Suprapubic skin (tissue), 4 donors: Measurements from ENCODE around the gene WDR45B. TPM values are rescaled to one million over a fixed set of nuclear protein-coding genes. Genes with fewer than 3 reads are reported as not detected.

Experiments
- DNase-seq, 2 donors: peaks; one replicate each; pipeline ENCODE4 v3.0.0-alpha.2; 2019; ENCODE audit warnings: low spot score in 2 of 2
- H3K27ac ChIP-seq: fragments of 200-600 bp; sonication (generic); one replicate; pipeline ENCODE4 v1.5.1; 2019
- H3K27me3 ChIP-seq: fragments of 200-600 bp; sonication (generic); one replicate; pipeline ENCODE4 v1.5.1; 2019
- H3K36me3 ChIP-seq: fragments of 200-600 bp; sonication (generic); one replicate; pipeline ENCODE4 v1.5.1; 2019
- H3K4me1 ChIP-seq: fragments of 200-600 bp; sonication (generic); one replicate; pipeline ENCODE4 v1.5.1; 2019
- H3K4me3 ChIP-seq: fragments of 200-600 bp; sonication (generic); one replicate; pipeline ENCODE4 v1.5.1; 2019; ENCODE audit warnings: mild to moderate bottlenecking
- H3K9me3 ChIP-seq: fragments of 200-600 bp; sonication (generic); one replicate; pipeline ENCODE4 v1.5.1; 2019
- CTCF ChIP-seq, 2 donors: fragments of 200-600 bp in 1 of 2; fragments of 450-650 bp in 1 of 2; sonication (generic) in 1 of 2; IDR thresholded peaks; one replicate each; pipeline ENCODE4 v1.5.1; 2016 to 2019; ENCODE audit warnings: antibody characterized with exemption in 2 of 2, mild to moderate bottlenecking in 1 of 2, moderate library complexity in 1 of 2
- EP300 ChIP-seq: sonication (generic); formaldehyde crosslinking; IDR thresholded peaks from one replicate; pipeline ENCODE4 v1.6.1; 2017; ENCODE audit warnings: antibody characterized with exemption
- POLR2A ChIP-seq, 2 donors: fragments of 450-650 bp; IDR thresholded peaks; one replicate each; pipeline ENCODE4 v1.6.1; 2017; ENCODE audit warnings: antibody characterized with exemption in 2 of 2, mild to moderate bottlenecking in 2 of 2, moderate library complexity in 2 of 2
- POLR2AphosphoS5 ChIP-seq, 3 donors: sonication (generic); formaldehyde crosslinking; IDR thresholded peaks; one replicate each; pipeline ENCODE4 v1.6.1; 2017; ENCODE audit warnings: antibody characterized with exemption in 3 of 3
- WGBS: methylation state at CpG from one replicate; pipeline ENCODE4 v1.1.5; 2018; 5-methylcytosine and 5-hydroxymethylcytosine counted together
- total RNA-seq, 4 donors: library from RNA; depleted of rRNA; stranded (reverse); fragments of >200 nt; gene quantifications; one replicate each; pipeline ENCODE4 v1.1.0, GENCODE V29; 2016

Gene WDR45B
- total RNA-seq, 4 donors from 2014 or later, result 70.1 to 96.8 (median 90.0) TPM

GRCh38 chr17:82683534-82683933 is 35.3 kb upstream of the WDR45B start:
- Histone ChIP-seq H3K27ac (no peak overlapping the region), H3K27me3 (no peaks in the 10 kb centered on the region), H3K9me3 (peaks cover 10% of the 10 kb centered on the region), H3K4me3 (no peak overlapping the region), H3K4me1 (peaks cover 10% of the 10 kb centered on the region), H3K36me3 (no peaks in the 10 kb centered on the region)
- WGBS, result 96% methylated on average over 1 of the region's 1 CpG
- no peak for DNase-seq
- TF ChIP-seq POLR2AphosphoS5 (IDR thresholded peaks at IDR 0.05), result no peak
- TF ChIP-seq EP300, result no peak
- TF ChIP-seq POLR2A (IDR thresholded peaks at IDR 0.05), result no peak
- TF ChIP-seq CTCF (IDR thresholded peaks at IDR 0.05), result no peak

GRCh38 chr17:82681547-82681946 is 33.3 kb upstream of the WDR45B start:
- H3K36me3 ChIP-seq, result no peaks in the 10 kb centered on the region
- TF ChIP-seq POLR2A (IDR thresholded peaks at IDR 0.05) (no peak), CTCF (IDR thresholded peaks at IDR 0.05) (no peak), EP300 (no peak), POLR2AphosphoS5 (IDR thresholded peaks at IDR 0.05) (no peak)
- 95% methylated on average over 3 of the region's 3 CpGs for WGBS
- peaks cover 10% of the 10 kb centered on the region for H3K9me3 ChIP-seq
- no peak for DNase-seq
- no peak overlapping the region for H3K4me3 ChIP-seq
- H3K4me1 ChIP-seq, result peaks cover 6% of the 10 kb centered on the region
- no peaks in the 10 kb centered on the region for H3K27me3 ChIP-seq
- H3K27ac ChIP-seq, result no peak overlapping the region

GRCh38 chr17:82679586-82680465 is 31.6 kb upstream of the WDR45B start:
- TF ChIP-seq POLR2AphosphoS5 (IDR thresholded peaks at IDR 0.05), result no peak
- TF ChIP-seq CTCF (IDR thresholded peaks at IDR 0.05), result no peak
- TF ChIP-seq POLR2A (IDR thresholded peaks at IDR 0.05), result no peak
- no peak for TF ChIP-seq EP300
- no peaks in the 10 kb centered on the region for H3K27me3 ChIP-seq
- DNase-seq, result peak in 1 of 2 donors; percentile 53
- WGBS, result 87% methylated on average over 18 of the region's 28 CpGs
- peaks cover 10% of the 10 kb centered on the region for H3K9me3 ChIP-seq
- H3K4me1 ChIP-seq, result peaks cover 2% of the 10 kb centered on the region
- no peak overlapping the region for H3K27ac ChIP-seq
- no peaks in the 10 kb centered on the region for H3K36me3 ChIP-seq
- H3K4me3 ChIP-seq, result no peak overlapping the region

GRCh38 chr17:82678265-82678891 is 30.1 kb upstream of the WDR45B start:
- H3K27me3 ChIP-seq, result no peaks in the 10 kb centered on the region
- H3K9me3 ChIP-seq, result peaks cover 10% of the 10 kb centered on the region
- H3K4me3 ChIP-seq, result no peak overlapping the region
- no peaks in the 10 kb centered on the region for H3K36me3 ChIP-seq
- no peak overlapping the region for H3K27ac ChIP-seq
- no peak for DNase-seq
- TF ChIP-seq POLR2A (IDR thresholded peaks at IDR 0.05) (no peak), EP300 (no peak), POLR2AphosphoS5 (IDR thresholded peaks at IDR 0.05) (no peak), CTCF (IDR thresholded peaks at IDR 0.05) (no peak)
- 84% methylated on average over 14 of the region's 14 CpGs for WGBS
- no peaks in the 10 kb centered on the region for H3K4me1 ChIP-seq

- Histone ChIP-seq H3K4me3 (no peak overlapping the region), H3K4me1 (no peaks in the 10 kb centered on the region), H3K36me3 (no peaks in the 10 kb centered on the region), H3K9me3 (peaks cover 10% of the 10 kb centered on the region), H3K27me3 (no peaks in the 10 kb centered on the region), H3K27ac (no peak overlapping the region)
- peak in 1 of 2 donors; percentile 47 for DNase-seq
- 91% methylated on average over 23 of the region's 23 CpGs for WGBS
- TF ChIP-seq POLR2A (IDR thresholded peaks at IDR 0.05), result no peak
- TF ChIP-seq CTCF (IDR thresholded peaks at IDR 0.05), result no peak
- no peak for TF ChIP-seq EP300
- TF ChIP-seq POLR2AphosphoS5 (IDR thresholded peaks at IDR 0.05), result no peak
These were observed 29.2 kb upstream of the WDR45B start for GRCh38 chr17:82677353-82677925.
